Kidney (tissue), 14 donors: Measurements from ENCODE around the gene PTPN1. TPM values are rescaled to one million over a fixed set of nuclear protein-coding genes. Genes with fewer than 3 reads are reported as not detected.

Experiments used
- DNase-seq, 5 donors: peaks; one replicate each; pipeline ENCODE4 v3.0.0-alpha.2; 2013 to 2020
- FAIRE-seq: peaks from 2 replicates; lab custom pipeline; 2012; peaks lifted over from hg19 to GRCh38; lab: Jason Lieb, UNC
- H3K27ac ChIP-seq, 2 donors: one replicate each; pipeline ENCODE4 v1.7.0; 2013; ENCODE audit warnings: low read depth in 2 of 2, low read length in 2 of 2, inconsistent platforms in 1 of 2
- H3K27me3 ChIP-seq: one replicate; pipeline ENCODE4 v1.7.1; 2013; ENCODE audit warnings: low read length, inconsistent platforms; ENCODE audit not compliant: control insufficient read depth, insufficient read depth
- H3K36me3 ChIP-seq, 3 donors: one replicate each; pipeline versions ENCODE4 v1.7.0 to v1.7.1; 2013; ENCODE audit warnings: low read length in 3 of 3, control low read depth in 1 of 3, inconsistent platforms in 1 of 3; ENCODE audit not compliant: insufficient read depth in 3 of 3, control insufficient read depth in 2 of 3
- H3K4me1 ChIP-seq, 3 donors: one replicate each; pipeline versions ENCODE4 v1.7.0 to v1.7.1; 2013; ENCODE audit warnings: low read length in 3 of 3, inconsistent platforms in 1 of 3, low read depth in 1 of 3; ENCODE audit not compliant: control insufficient read depth in 2 of 3, insufficient read depth in 2 of 3
- H3K4me3 ChIP-seq, 3 donors: one replicate each; pipeline versions ENCODE4 v1.7.0 to v1.8.1; 2013; ENCODE audit warnings: low read length in 3 of 3, control low read depth in 1 of 3, inconsistent platforms in 1 of 3
- H3K9ac ChIP-seq, 3 donors: one replicate each; pipeline versions ENCODE4 v1.7.0 to v1.7.1; 2013; ENCODE audit warnings: low read length in 3 of 3, control low read depth in 1 of 3, inconsistent platforms in 1 of 3
- H3K9me3 ChIP-seq, 3 donors: one replicate each; pipeline versions ENCODE4 v1.7.0 to v1.7.1; 2013; ENCODE audit warnings: low read length in 3 of 3, control low read depth in 1 of 3, inconsistent platforms in 1 of 3; ENCODE audit not compliant: control insufficient read depth in 2 of 3, insufficient read depth in 1 of 3
- intact Hi-C: fragments of 100-400 bp; cut with DNase I; formaldehyde crosslinking; loops from one replicate; pipeline ENCODE4 v1.11.1; 2022
- polyA plus RNA-seq: library from polyadenylated mRNA; stranded (reverse); fragments of 350-450 nt; fragmentation: Illumina TruSeq; extraction: RNeasy Lipid Tissue Mini Kit (QIAGEN cat#74804); gene quantifications from one replicate; pipeline ENCODE4 v1.2.3, GENCODE V29; 2014; ENCODE audit warnings: low read depth, low replicate concordance; ENCODE audit not compliant: insufficient read depth
- total RNA-seq: library from RNA; stranded (reverse); fragmentation: NEBNext Ultra II Directional; extraction: Animal tissue kit (Norgen Biotek cat#: 25700); gene quantifications from one replicate; pipeline ENCODE4 v1.2.1, GENCODE V29; 2021
- TF ChIP-seq, protein P1 (sequence below): IDR thresholded peaks from 3 replicates; pipeline ENCODE4 v1.5.1; 2012; ENCODE audit warnings: mild to moderate bottlenecking, moderate library complexity, borderline replicate concordance; ENCODE audit not compliant: insufficient read depth; ENCODE audit errors: extremely low read depth
- donor health status: control.
- donor health status: control.
- donor health status: control.
- donor health status: control.
- donor health status: control.
- donor health status: DM: yes; HTN: yes; CAD: no.
- donor health status: Normal renal cell carcinoma (clear cell type).

PTPN1 gene
- total and polyA plus RNA-seq, 2 donors from 2014 or later, result 29.6 to 80.4 TPM

- intact Hi-C loops, result no loop called here
- TF ChIP-seq, protein P1, sequence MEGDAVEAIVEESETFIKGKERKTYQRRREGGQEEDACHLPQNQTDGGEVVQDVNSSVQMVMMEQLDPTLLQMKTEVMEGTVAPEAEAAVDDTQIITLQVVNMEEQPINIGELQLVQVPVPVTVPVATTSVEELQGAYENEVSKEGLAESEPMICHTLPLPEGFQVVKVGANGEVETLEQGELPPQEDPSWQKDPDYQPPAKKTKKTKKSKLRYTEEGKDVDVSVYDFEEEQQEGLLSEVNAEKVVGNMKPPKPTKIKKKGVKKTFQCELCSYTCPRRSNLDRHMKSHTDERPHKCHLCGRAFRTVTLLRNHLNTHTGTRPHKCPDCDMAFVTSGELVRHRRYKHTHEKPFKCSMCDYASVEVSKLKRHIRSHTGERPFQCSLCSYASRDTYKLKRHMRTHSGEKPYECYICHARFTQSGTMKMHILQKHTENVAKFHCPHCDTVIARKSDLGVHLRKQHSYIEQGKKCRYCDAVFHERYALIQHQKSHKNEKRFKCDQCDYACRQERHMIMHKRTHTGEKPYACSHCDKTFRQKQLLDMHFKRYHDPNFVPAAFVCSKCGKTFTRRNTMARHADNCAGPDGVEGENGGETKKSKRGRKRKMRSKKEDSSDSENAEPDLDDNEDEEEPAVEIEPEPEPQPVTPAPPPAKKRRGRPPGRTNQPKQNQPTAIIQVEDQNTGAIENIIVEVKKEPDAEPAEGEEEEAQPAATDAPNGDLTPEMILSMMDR, result peak; percentile 68
- H3K4me1 ChIP-seq, result peaks cover 0 to 2% (median 0%) of the 10 kb centered on the region in 3 donors
- no peak overlapping the region for H3K27ac ChIP-seq
- DNase-seq (peak; percentile 67 to 83 (median 76)), FAIRE-seq (no peak)
- H3K27me3 ChIP-seq, result no peaks in the 10 kb centered on the region
- H3K4me3 ChIP-seq, result no peak overlapping the region
- H3K9ac ChIP-seq, result no peak overlapping the region
- H3K36me3 ChIP-seq, result no peaks in the 10 kb centered on the region
- H3K9me3 ChIP-seq, result no peaks in the 10 kb centered on the region
Observed at GRCh38 chr20:50464026-50464724, 46.0 kb upstream of the PTPN1 start.

DNA sequence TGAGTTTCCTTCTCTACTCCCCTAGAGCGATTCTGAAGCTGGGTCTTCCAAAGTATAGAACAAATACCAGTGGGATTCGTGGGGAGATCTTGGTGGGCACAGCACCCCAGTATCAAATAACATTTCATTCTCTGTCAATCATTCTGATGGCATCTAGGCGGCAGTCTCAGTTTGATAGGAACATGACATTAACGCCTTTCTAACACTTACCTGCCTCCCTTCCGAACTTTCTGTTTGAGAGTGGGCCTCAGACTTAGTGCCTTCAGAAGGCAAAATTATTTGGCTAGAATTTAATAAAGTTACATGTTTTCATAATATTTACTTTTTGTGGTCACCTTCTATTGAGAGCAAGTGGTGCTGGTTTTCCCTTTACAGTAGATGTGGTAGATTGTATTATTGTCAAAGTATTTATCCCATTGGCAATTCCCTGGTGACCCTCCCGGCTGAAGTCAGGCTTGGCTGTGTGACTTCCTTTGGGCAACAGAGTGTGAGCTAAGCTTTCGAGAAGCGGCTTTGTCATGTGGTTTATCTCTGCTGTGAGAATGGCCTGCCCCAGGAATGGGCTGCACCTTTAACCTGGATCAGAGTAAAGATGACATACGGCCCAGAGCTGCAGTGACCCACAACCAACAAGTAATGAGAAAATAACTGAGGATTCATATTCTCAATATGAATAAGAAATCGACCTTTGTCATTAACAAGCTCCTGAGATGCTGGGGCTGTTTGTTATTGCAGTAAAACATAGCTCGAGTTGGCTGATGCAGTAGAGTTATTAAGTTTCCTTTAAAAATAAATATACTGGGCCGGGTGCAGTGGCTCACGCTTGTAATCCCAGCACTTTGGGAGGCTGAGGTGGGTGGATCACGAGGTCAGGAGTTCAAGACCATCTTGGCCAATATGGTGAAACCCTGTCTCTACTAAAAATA is 45.2 kb upstream of the PTPN1 start:
- DNase-seq (no peak), FAIRE-seq (no peak)
- no peak overlapping the region for H3K4me3 ChIP-seq
- H3K9me3 ChIP-seq, result no peaks in the 10 kb centered on the region
- no peak overlapping the region for H3K9ac ChIP-seq
- TF ChIP-seq, protein P1, result no peak
- no peaks in the 10 kb centered on the region for H3K27me3 ChIP-seq
- H3K27ac ChIP-seq, result no peak overlapping the region
- H3K36me3 ChIP-seq, result no peaks in the 10 kb centered on the region
- intact Hi-C loops, result loop anchor here (5.0 kb wide), 1 partner anchor 278 kb away; no protein-coding TSS in a partner anchor
- peaks cover 0 to 2% (median 0%) of the 10 kb centered on the region in 3 donors for H3K4me1 ChIP-seq

- TF ChIP-seq, protein P1, result no peak
Observed at GRCh38 chr20:50467174-50467573, 43.0 kb upstream of the PTPN1 start.

More at GRCh38 chr20:50467174-50467573, 43.0 kb upstream of the PTPN1 start:
- no peak overlapping the region for H3K9ac ChIP-seq
- FAIRE-seq (no peak), DNase-seq (no peak)
- H3K27me3 ChIP-seq, result no peaks in the 10 kb centered on the region
- peaks cover 0 to 2% (median 0%) of the 10 kb centered on the region in 3 donors for H3K4me1 ChIP-seq
- intact Hi-C loops, result loop anchor here (5.0 kb wide), 1 partner anchor 280 kb away; no protein-coding TSS in a partner anchor
- no peak overlapping the region for H3K4me3 ChIP-seq
- H3K27ac ChIP-seq, result no peak overlapping the region
- no peaks in the 10 kb centered on the region for H3K9me3 ChIP-seq
- H3K36me3 ChIP-seq, result no peaks in the 10 kb centered on the region
